Hepatocyte (in vitro differentiated cells): ENCODE measurements around the gene DAAM2. TPM values are rescaled to one million over a fixed set of nuclear protein-coding genes. Genes with fewer than 3 reads are reported as not detected.

Experiments
- DNase-seq: peaks from one replicate; pipeline ENCODE4 v3.0.0-alpha.2; 2016; ENCODE audit warnings: low spot score
- H2AFZ ChIP-seq: fragments of 200-600 bp; sonication (generic); 2 replicates; pipeline ENCODE4 v1.6.0; 2016; ENCODE audit warnings: antibody characterized with exemption, mild to moderate bottlenecking
- H3K27ac ChIP-seq: fragments of 200-600 bp; sonication (generic); 2 replicates; pipeline ENCODE4 v1.5.1; 2016; ENCODE audit warnings: mild to moderate bottlenecking
- H3K27me3 ChIP-seq: fragments of 200-600 bp; sonication (generic); 2 replicates; pipeline ENCODE4 v1.6.1; 2016
- H3K36me3 ChIP-seq: fragments of 200-600 bp; sonication (generic); replicated peaks from 2 replicates; pipeline ENCODE4 v1.5.1; 2016; ENCODE audit warnings: low read depth; ENCODE audit not compliant: insufficient read depth
- H3K4me1 ChIP-seq: fragments of 200-600 bp; sonication (generic); 2 replicates; pipeline ENCODE4 v1.5.1; 2016; ENCODE audit warnings: mild to moderate bottlenecking, moderate library complexity; ENCODE audit not compliant: insufficient read depth
- H3K4me2 ChIP-seq: fragments of 200-600 bp; sonication (generic); 2 replicates; pipeline ENCODE4 v1.6.0; 2016
- H3K4me3 ChIP-seq: fragments of 200-600 bp; sonication (generic); 2 replicates; pipeline ENCODE4 v1.5.1; 2016; ENCODE audit warnings: mild to moderate bottlenecking
- H3K79me2 ChIP-seq: fragments of 200-600 bp; sonication (generic); 2 replicates; pipeline ENCODE4 v1.6.0; 2017; ENCODE audit warnings: mild to moderate bottlenecking
- H3K9me2 ChIP-seq: fragments of 200-600 bp; sonication (generic); replicated peaks from 2 replicates; pipeline ENCODE4 v1.6.0; 2017; ENCODE audit warnings: mild to moderate bottlenecking; ENCODE audit not compliant: insufficient read depth
- H3K9me3 ChIP-seq: fragments of 200-600 bp; sonication (generic); 2 replicates; pipeline ENCODE4 v1.5.1; 2016; ENCODE audit warnings: low read depth, mild to moderate bottlenecking
- H4K20me1 ChIP-seq: fragments of 200-600 bp; sonication (generic); 2 replicates; pipeline ENCODE4 v1.6.0; 2016; ENCODE audit warnings: mild to moderate bottlenecking; ENCODE audit not compliant: insufficient read depth, poor library complexity, severe bottlenecking
- EZH2 ChIP-seq: fragments of 200-600 bp; sonication (generic); IDR thresholded peaks from 2 replicates; pipeline ENCODE4 v1.6.1; 2016; ENCODE audit warnings: antibody characterized with exemption, mild to moderate bottlenecking, borderline replicate concordance
- EZH2phosphoT487 ChIP-seq: fragments of 200-600 bp; sonication (generic); IDR thresholded peaks from one replicate; pipeline ENCODE4 v1.6.1; 2018; ENCODE audit warnings: antibody characterized with exemption, mild to moderate bottlenecking, low read depth, moderate library complexity; ENCODE audit not compliant: unreplicated experiment, severe bottlenecking
- WGBS: methylation state at CpG from one replicate; pipeline ENCODE4 v1.1.6; 2016; ENCODE audit warnings: low lambda C conversion rate; ENCODE audit errors: missing lambda C conversion rate; 5-methylcytosine and 5-hydroxymethylcytosine counted together
- polyA plus RNA-seq: library from polyadenylated mRNA; unstranded; fragments of >200 nt; fragmentation: Nextera tagmentation; extraction: Ambion mirVana; gene quantifications from 2 replicates; pipeline ENCODE4 v1.2.1, GENCODE V29; 2016
- total RNA-seq: library from RNA; depleted of rRNA; stranded (reverse); fragments of >200 nt; gene quantifications from 2 replicates; pipeline ENCODE4 v1.2.3, GENCODE V29; 2014
- TF ChIP-seq, protein P1 (sequence below): fragments of 200-600 bp; sonication (generic); IDR thresholded peaks from 2 replicates; pipeline ENCODE4 v1.5.1; 2016; ENCODE audit warnings: antibody characterized with exemption, mild to moderate bottlenecking; ENCODE audit not compliant: poor library complexity

DAAM2 gene
- total RNA-seq, result 11.4 and 15.1 TPM in 2 replicates
- 8.3 and 11.7 TPM in 2 replicates for polyA plus RNA-seq

- peak; percentile 78 for DNase-seq
- Histone ChIP-seq H4K20me1 (peaks cover 2% of the 10 kb centered on the region), H3K4me2 (peak within 1 kb of the TSS; percentile 99), H3K4me3 (peak within 1 kb of the TSS; percentile 89), H3K36me3 (no peaks in the 10 kb centered on the region), H3K4me1 (peaks cover 16% of the 10 kb centered on the region), H3K9me2 (no peaks in the 10 kb centered on the region), H2AFZ (peak within 1 kb of the TSS; percentile 88), H3K9me3 (no peaks in the 10 kb centered on the region), H3K27ac (peak within 1 kb of the TSS; percentile 86), H3K27me3 (peaks cover 8% of the 10 kb centered on the region), H3K79me2 (peaks cover 21% of the 10 kb centered on the region)
- WGBS, result 5% methylated on average over 55 of the region's 55 CpGs
- TF ChIP-seq EZH2 (peak; percentile 50), EZH2phosphoT487 (no peak)
- TF ChIP-seq, protein P1, sequence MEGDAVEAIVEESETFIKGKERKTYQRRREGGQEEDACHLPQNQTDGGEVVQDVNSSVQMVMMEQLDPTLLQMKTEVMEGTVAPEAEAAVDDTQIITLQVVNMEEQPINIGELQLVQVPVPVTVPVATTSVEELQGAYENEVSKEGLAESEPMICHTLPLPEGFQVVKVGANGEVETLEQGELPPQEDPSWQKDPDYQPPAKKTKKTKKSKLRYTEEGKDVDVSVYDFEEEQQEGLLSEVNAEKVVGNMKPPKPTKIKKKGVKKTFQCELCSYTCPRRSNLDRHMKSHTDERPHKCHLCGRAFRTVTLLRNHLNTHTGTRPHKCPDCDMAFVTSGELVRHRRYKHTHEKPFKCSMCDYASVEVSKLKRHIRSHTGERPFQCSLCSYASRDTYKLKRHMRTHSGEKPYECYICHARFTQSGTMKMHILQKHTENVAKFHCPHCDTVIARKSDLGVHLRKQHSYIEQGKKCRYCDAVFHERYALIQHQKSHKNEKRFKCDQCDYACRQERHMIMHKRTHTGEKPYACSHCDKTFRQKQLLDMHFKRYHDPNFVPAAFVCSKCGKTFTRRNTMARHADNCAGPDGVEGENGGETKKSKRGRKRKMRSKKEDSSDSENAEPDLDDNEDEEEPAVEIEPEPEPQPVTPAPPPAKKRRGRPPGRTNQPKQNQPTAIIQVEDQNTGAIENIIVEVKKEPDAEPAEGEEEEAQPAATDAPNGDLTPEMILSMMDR, result peak; percentile 11
These were observed at the start of gene DAAM2 for GRCh38 chr6:39791850-39792539. TSS of gene DAAM2 (plus strand) at chr6:39792376. CDS start at chr6:39856303, 63,927 bp downstream.

GRCh38 chr6:39746795-39747194, 45.4 kb upstream of the DAAM2 start:
- no peaks in the 10 kb centered on the region for H3K9me3 ChIP-seq

GRCh38 chr6:39752835-39753724, 39.1 kb upstream of the DAAM2 start:
- Histone ChIP-seq H3K9me2 (no peaks in the 10 kb centered on the region), H2AFZ (no peak overlapping the region), H3K4me1 (no peaks in the 10 kb centered on the region), H3K9me3 (no peaks in the 10 kb centered on the region), H3K4me2 (no peak overlapping the region), H3K27ac (peak overlapping the region; percentile 27), H3K27me3 (no peaks in the 10 kb centered on the region), H3K79me2 (no peaks in the 10 kb centered on the region), H3K4me3 (no peak overlapping the region), H4K20me1 (no peaks in the 10 kb centered on the region), H3K36me3 (no peaks in the 10 kb centered on the region)
- 91% methylated on average over 12 of the region's 12 CpGs for WGBS
- DNase-seq, result no peak
- TF ChIP-seq EZH2phosphoT487 (no peak), EZH2 (no peak)
- TF ChIP-seq, protein P1, result no peak

More at GRCh38 chr6:39746795-39747194, 45.4 kb upstream of the DAAM2 start:
- TF ChIP-seq, protein P1, result no peak
- TF ChIP-seq EZH2, result no peak
- no peak for TF ChIP-seq EZH2phosphoT487
- no peak overlapping the region for H2AFZ ChIP-seq
- WGBS, result 87% methylated on average over 3 of the region's 3 CpGs
- H3K36me3 ChIP-seq, result no peaks in the 10 kb centered on the region
- H3K4me1 ChIP-seq, result no peaks in the 10 kb centered on the region
- no peaks in the 10 kb centered on the region for H3K9me2 ChIP-seq
- H4K20me1 ChIP-seq, result no peaks in the 10 kb centered on the region
- no peak overlapping the region for H3K27ac ChIP-seq
- no peak overlapping the region for H3K4me2 ChIP-seq
- H3K27me3 ChIP-seq, result no peaks in the 10 kb centered on the region
- no peak for DNase-seq
- H3K79me2 ChIP-seq, result no peaks in the 10 kb centered on the region
- no peak overlapping the region for H3K4me3 ChIP-seq
